GM21717 (cell line): ENCODE measurements around the gene SHMT2.

Experiments
- ATAC-seq: cut with Tn5 transposase; IDR thresholded peaks from one replicate; pipeline ENCODE4 v1.9.1; 2021; ENCODE audit warnings: mild to moderate bottlenecking, moderate library complexity; ENCODE audit not compliant: unreplicated experiment

The SHMT2 gene

GRCh38 chr12:57225680-57226210, 3.8 kb upstream of the SHMT2 start:
- ATAC-seq = no peak

GRCh38 chr12:57226588-57227314, 2.8 kb upstream of the SHMT2 start:
- ATAC-seq = no peak

GRCh38 chr12:57227315-57228115, 2.0 kb upstream of the SHMT2 start:
- ATAC-seq = no peak

- peak; percentile 2 for ATAC-seq
These were observed 371 bp upstream of the SHMT2 start for GRCh38 chr12:57229046-57229633.

- ATAC-seq = no peak
These were observed 1.1 kb downstream of the SHMT2 start for GRCh38 chr12:57230381-57231155.

GRCh38 chr12:57231276-57232021, 1.9 kb downstream of the SHMT2 start:
- ATAC-seq = no peak

- ATAC-seq = no peak
These were observed 2.7 kb downstream of the SHMT2 start for GRCh38 chr12:57232156-57232756.

GRCh38 chr12:57233357-57234232, 4.1 kb downstream of the SHMT2 start:
- ATAC-seq = no peak

GRCh38 chr12:57234233-57234570, 4.7 kb downstream of the SHMT2 start:
- no peak for ATAC-seq

GRCh38 chr12:57234571-57235016, 5.1 kb downstream of the SHMT2 start:
- ATAC-seq = no peak

- no peak for ATAC-seq
These were observed 5.7 kb downstream of the SHMT2 start for GRCh38 chr12:57235017-57235727.

- no peak for ATAC-seq
These were observed 6.2 kb downstream of the SHMT2 start for GRCh38 chr12:57235728-57236131.

- no peak for ATAC-seq
These were observed 6.9 kb downstream of the SHMT2 start for GRCh38 chr12:57236201-57236924.

- ATAC-seq = no peak
These were observed 7.5 kb downstream of the SHMT2 start for GRCh38 chr12:57236925-57237595.

- ATAC-seq = no peak
These were observed 8.1 kb downstream of the SHMT2 start for GRCh38 chr12:57237596-57237931.

GRCh38 chr12:57237932-57238853, 8.7 kb downstream of the SHMT2 start:
- ATAC-seq = no peak
